Stimulated activated CD4-positive, alpha-beta T cell treated with anti-CD3 and anti-CD28 coated beads, Interleukin-1b, Interleukin-23, amount 100 ng/mL, for 48 hours (primary cell): ENCODE results near the gene ALK.

ENCODE experiments used
- DNase-seq: peaks from one replicate; pipeline ENCODE4 v3.0.0-alpha.2; 2020

Gene ALK

GRCh38 chr2:29522951-29523669, 398.3 kb downstream of the ALK start:
- DNase-seq: no peak

DNA sequence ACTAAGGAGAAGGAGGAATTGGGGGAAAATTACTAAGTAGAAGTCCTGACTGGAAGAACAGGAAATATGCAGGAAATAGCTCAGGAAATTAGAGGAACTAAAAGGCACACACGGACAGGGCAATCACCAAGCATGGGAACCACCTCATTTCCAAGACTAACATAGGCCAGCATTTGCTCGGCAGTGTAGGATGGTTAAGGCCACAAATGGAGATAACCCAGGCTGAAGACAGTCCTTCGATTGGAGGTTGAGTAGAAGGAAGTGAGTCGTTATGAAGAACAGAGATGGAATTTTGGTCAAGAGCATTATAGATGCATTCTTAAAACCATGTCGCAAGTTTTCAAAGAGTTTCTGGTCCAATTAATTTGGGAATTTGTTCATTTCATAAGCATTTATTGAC, 401.4 kb downstream of the ALK start:
- no peak for DNase-seq

DNA sequence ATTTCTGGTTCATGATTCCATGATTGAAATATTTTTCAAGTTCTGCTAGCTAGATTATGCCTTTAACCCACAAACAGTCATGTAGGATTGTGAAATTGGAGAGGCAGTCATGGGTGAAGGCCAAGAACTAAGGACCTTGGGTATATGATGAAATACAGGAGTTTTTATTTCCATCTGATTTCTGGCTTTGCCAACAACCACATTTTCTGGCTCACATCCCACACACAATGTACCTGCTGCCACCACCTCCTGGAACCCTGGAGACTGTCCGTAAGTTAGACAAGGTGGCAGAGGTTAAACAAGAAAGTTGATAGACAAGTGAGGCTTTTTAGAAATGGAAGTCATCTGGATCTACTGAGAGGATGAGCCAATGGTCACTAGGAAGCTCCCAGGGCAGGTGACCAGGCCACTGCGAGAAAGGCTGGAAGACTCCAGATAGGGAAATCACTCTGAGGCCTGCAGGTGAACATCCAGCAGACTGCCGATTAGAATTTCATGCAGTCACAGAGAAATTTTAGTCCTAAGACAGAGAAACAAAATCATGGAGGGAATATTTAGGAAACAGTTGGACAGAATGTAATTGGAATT, 402.0 kb downstream of the ALK start:
- DNase-seq: no peak

- no peak for DNase-seq
Observed at GRCh38 chr2:29518646-29519337, 402.6 kb downstream of the ALK start.

- DNase-seq: no peak
Observed at GRCh38 chr2:29518010-29518409, 403.4 kb downstream of the ALK start.

GRCh38 chr2:29517413-29517812, 404.0 kb downstream of the ALK start:
- DNase-seq: no peak

- no peak for DNase-seq
Observed at GRCh38 chr2:29516767-29517166, 404.6 kb downstream of the ALK start.

- no peak for DNase-seq
Observed at GRCh38 chr2:29509878-29510277, 411.5 kb downstream of the ALK start.

DNA sequence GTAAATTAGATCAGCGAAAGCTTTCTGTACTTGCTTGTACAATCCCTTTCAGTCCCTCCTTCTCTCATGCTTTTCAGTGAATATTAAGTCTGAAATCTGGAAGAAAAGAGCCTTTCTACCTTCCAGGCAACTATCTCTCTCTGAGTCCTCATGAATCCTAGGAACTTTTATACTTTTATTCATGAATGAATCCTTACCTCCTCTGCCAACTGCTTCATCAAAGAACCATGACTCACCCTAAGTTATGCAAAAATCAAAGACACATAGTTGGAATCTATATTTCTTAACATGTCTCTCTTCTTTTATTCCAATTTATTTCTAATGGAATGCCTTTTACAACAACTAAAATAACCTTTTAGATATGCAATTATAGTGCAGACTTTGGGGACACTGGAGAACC, 412.0 kb downstream of the ALK start:
- DNase-seq: no peak

- DNase-seq: no peak
Observed at GRCh38 chr2:29504746-29505145, 416.6 kb downstream of the ALK start.

- DNase-seq: no peak
Observed at GRCh38 chr2:29502460-29502911, 418.9 kb downstream of the ALK start.

DNA sequence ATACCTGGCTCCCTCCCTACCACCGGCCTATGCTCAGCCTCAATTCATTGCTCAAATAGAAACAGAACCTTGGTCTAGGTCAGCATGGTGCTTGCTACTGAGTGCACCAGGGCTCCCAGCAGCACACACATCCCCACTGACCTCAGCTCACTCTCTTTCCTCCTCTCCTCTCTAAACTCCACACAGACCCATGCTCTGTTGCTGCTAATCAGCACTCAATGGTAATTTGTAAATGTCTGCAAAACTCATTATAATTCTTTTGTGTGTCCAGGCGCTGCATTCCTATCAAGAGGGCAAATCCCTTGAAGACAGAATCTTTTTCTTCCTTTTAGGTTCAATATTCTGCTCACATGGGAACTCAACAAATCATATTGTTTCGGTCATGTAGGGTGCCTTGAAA, 424.0 kb downstream of the ALK start:
- DNase-seq: no peak

DNA sequence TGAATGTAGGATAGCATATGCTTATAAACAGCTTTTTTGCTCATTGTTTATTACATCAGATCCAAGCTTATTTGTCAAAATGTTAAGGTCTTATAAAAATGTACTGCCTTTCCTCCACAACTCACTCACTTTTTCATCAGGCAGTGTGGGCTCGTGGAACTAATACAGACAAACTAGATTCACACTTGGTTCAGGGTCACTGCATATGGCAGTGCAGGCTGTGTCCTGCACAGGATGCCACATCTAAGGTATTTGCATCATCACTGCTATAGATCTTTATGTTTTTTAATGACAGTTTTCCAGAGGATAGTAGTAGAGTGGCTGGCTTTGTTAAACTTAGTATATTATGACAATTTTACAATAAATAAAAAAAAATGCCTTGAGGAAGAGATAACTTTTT, 425.2 kb downstream of the ALK start:
- no peak for DNase-seq

DNA sequence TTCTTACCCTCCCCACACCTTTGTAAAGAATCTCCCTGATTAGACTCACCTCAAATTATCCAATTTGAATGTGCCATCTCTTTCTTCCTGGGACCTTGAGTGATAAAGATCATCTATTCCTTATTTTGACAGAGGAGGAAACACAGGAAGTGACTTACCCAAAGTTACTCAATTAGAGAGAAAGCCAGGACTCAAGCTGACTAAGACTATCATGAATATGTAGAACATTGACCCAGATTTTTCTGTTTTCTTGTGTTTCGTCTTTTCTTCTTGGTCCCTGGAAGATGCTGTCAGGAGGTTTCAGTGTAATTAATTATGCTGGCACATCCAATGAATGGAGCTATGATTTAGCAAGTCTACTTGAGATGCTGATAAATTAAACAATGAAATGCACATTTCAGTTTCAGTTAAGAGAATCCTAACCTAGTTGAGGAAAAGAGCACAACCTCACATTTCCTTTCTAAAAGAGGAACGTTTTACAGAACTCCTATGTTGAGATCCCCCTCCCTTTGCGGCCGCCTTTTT, 425.8 kb downstream of the ALK start:
- no peak for DNase-seq

DNA sequence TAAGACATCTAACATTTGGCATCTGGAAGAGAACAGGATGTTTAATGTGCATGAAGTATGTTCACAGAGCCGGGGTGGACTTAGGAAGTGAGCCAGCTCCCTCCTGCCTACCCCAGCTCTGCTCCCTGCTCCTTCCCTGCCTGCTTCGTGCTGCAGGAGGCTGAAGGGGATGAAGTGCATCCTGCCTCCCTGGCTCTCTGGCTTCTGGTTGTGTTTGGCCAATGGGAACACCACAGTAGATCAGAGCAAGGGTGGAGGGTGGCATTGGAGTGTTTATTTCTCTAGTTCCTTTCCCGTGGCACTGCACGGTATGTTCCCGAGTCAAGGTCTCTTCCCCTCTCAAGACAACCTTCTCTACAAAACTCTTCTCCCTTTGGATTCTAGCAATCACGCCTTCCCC, 426.3 kb downstream of the ALK start:
- no peak for DNase-seq

DNA sequence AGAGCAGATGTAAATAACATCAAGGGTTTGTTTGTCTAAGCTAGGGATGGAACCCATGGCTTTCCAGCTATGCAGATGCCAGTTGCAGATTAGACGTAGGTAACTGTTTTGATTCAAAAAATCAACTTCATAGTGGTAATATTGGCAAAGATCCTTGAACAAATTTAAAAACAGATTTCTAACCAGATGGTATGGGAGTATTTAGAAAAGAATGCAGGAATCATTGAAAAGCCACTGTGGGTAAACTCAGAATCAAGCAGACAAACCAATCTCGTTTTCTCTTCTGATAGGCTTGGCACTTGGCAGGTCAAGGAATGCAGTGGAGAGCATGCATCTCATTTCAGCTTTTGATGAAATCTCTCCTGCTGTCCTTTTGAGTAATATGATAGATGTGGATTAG, 428.7 kb downstream of the ALK start:
- DNase-seq: no peak

DNA sequence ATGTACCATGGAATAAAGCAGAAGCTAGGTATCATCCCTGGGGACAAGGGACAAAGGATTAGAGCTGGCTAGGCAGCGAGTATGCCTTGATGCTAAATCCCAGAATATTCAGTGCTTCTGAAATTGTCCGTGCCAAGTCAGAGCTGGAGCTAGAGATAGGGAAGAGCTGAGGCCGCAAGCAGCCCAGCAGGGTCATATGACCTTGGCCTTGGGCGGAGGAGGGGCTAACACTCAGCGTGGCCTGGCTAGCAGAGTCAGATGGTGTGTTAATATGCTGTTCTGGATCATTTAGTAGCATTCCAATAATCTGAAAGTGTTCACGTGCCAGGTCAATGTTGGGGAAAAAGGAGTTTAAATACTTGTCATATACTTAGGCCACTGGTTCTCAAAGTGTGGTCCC, 431.3 kb downstream of the ALK start:
- DNase-seq: no peak

DNA sequence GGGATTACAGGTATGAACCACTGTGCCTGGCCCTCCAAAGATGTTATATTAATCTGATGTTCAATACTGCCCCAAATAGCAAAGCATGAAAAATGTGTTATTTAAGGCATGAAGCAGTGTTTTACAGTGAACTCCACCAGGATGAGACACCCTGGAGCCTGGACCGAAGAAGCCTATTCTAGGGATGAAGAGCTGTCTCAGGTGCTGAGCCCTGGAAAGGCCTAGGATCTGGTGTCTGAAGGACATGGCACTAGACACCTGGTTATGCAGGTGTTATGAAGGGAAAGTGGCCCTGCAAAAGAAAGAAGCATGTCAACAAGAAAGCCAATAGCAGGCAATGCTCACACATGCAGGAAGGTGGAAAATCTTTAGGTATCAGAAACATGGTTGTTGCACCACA, 431.8 kb downstream of the ALK start:
- no peak for DNase-seq

GRCh38 chr2:29487967-29488555, 433.3 kb downstream of the ALK start:
- no peak for DNase-seq

DNA sequence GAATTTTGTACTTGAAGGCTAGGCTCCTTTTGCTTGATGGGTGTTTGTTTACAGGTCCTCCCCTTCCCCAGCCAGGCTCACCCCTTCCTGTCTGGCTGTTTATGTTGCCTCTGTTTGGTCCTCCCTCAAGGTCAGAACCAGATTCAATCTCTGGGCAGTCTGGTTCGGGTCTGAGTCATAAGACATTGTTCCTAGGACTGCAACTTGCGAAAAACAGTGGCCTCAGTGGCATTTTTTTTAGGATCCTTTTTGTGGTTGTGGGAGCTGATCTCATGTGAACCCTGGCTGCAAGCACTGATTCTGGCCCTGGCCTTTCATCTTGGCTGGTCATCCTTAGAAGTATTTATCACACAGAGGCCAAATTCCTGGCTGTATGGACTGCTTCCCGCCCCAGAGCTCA, 435.8 kb downstream of the ALK start:
- DNase-seq: no peak

GRCh38 chr2:29485117-29485516, 436.3 kb downstream of the ALK start:
- DNase-seq: no peak

- no peak for DNase-seq
Observed at GRCh38 chr2:29482867-29483266, 438.5 kb downstream of the ALK start.

- no peak for DNase-seq
Observed at GRCh38 chr2:29482348-29482747, 439.0 kb downstream of the ALK start.

DNA sequence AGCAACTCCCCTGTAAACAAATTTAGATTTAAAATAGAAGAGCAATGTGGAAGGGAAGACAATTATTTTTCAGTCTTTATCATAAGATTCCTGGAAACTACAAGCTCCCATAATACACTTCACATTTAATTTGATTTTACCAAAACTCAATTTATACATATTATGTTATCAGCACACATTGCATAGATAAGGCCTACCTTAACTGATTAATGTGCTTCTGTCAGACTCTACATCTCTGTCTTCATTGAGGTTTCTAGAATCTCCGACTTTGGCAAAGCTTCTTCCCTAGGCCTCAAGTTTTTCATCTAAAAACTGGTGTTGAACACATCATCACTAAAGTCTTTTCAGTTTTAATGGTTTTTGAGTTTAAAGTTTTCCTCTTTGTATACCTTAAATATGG, 440.1 kb downstream of the ALK start:
- no peak for DNase-seq
